IPS-15b (cell line): ENCODE measurements around the gene CCDC146.
"Not testable (repeated sequence)": the region's sequence is repeated elsewhere in the genome, so short reads cannot be mapped to it uniquely, and the experiment has no call there.

Experiments
- H3K27me3 ChIP-seq: one replicate; pipeline ENCODE4 v1.6.1; 2013; ENCODE audit warnings: low read length; ENCODE audit not compliant: control insufficient read depth, insufficient read depth
- H3K36me3 ChIP-seq: one replicate; pipeline ENCODE4 v1.6.1; 2013; ENCODE audit warnings: low read length; ENCODE audit not compliant: control insufficient read depth, insufficient read depth
- H3K4me1 ChIP-seq: one replicate; pipeline ENCODE4 v1.6.1; 2013; ENCODE audit warnings: mild to moderate bottlenecking, low read length; ENCODE audit not compliant: control insufficient read depth, insufficient read depth
- H3K4me3 ChIP-seq: one replicate; pipeline ENCODE4 v1.5.1; 2013; ENCODE audit warnings: low read depth, low read length
- H3K9ac ChIP-seq: one replicate; pipeline ENCODE4 v1.6.1; 2013; ENCODE audit warnings: low read depth, mild to moderate bottlenecking, low read length
- H3K9me3 ChIP-seq: one replicate; pipeline ENCODE4 v1.6.1; 2013; ENCODE audit warnings: mild to moderate bottlenecking, low read length; ENCODE audit not compliant: control insufficient read depth, insufficient read depth

The CCDC146 gene

DNA sequence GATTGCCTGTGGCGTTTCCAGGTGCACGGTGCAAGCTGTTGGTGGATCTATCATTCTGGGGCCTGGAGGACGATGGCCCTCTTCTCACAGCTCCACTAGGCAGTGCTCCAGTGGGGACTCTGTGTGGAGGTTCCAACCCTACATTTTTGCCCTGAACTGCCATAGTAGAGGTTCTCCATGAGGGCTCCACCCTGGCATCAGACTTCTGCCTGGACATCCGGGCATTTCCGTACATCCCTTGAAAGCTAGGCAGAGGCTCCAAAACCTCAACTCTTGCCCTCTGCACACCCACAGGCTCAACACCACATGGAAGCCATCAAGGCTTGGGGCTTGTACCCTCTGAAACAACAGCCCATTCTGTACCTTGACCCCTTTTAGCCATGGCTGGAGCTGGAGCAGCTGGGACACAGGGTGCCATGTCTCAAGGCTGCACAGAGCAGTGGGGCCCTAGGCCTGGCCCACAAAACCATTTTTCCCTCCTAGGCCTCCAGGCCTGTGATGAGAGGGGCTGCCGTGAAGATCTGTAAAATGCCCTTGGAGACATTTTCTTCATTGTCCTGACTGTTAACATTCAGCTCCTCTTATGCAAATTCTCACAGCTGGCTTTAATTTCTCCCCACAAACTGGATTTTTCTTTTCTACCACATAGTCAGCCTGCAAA lies 87.2 kb downstream of the CCDC146 start:
- no peak overlapping the region for H3K9ac ChIP-seq

DNA sequence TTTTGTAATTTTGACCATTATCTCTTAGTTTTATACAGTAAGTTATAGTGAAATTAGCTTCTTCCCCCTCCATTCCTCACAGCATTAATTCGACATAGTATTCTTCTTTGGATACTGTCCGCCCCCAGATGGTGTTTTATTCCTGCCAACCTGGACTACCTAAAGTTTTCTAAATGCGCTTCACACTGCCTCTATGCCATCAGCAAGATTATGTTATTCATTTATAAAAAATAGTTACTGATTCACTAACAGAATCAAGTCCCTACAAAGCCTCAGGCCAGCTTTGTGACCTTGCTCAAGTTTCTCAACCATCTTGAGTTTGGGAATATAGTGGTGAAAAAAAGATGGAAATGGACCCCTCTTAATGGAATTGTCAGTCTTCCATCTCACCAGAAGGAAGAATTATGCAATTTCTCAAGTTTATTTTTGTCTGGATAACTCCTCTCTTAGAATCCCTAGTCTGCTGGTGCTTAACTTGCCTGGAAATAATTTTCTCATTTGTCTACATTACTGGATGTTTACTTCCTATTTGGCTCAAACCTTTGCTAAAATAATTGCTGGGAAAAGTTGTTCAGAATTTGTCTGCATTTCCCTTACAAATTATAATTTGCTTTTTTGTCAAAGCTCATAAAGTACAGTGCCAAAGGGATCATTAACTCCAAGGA lies 93.9 kb downstream of the CCDC146 start:
- no peak overlapping the region for H3K9ac ChIP-seq
- H3K4me3 ChIP-seq: no peak overlapping the region
- H3K36me3 ChIP-seq: no peaks in the 10 kb centered on the region
- H3K4me1 ChIP-seq: no peaks in the 10 kb centered on the region
- no peaks in the 10 kb centered on the region for H3K27me3 ChIP-seq
- H3K9me3 ChIP-seq: peaks cover 2% of the 10 kb centered on the region

More for the DNA sequence above, 87.2 kb downstream of the CCDC146 start:
- H3K36me3 ChIP-seq: peaks cover 4% of the 10 kb centered on the region
- peaks cover 13% of the 10 kb centered on the region for H3K9me3 ChIP-seq
- H3K27me3 ChIP-seq: no peaks in the 10 kb centered on the region
- no peaks in the 10 kb centered on the region for H3K4me1 ChIP-seq
- H3K4me3 ChIP-seq: no peak overlapping the region

DNA sequence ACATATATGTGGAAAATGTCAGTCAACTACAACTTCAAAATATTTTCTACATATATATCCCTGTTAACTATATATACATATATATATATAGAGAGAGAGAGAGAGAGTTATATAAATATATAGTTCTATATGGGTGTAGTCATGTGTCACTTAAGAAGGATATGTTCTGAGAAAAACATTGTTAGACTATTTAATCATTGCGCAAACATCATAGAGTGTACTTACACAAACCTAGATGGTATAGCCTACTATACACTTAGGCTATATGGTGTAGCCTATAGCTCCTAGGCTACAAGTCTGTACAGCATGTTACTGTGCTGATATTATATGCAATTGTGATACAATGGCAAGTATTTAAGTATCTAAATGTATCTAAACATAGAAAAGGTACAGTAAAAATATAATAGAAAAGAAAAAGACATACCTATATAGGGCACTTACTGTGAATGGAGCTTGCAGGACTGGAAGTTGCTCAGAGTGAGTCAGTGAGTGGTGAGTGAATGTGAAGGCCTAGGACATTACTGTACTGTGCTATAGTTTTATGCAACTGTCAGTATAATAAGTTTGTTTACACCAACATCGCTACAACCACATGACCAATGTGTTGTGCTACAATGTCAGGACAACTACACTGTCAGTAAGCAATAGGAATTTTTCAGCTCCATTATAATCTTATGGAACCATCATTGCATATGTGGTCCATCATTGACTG lies 95.2 kb downstream of the CCDC146 start:
- H3K36me3 ChIP-seq: no peaks in the 10 kb centered on the region
- no peak overlapping the region for H3K4me3 ChIP-seq
- no peaks in the 10 kb centered on the region for H3K4me1 ChIP-seq
- no peaks in the 10 kb centered on the region for H3K27me3 ChIP-seq
- no peak overlapping the region for H3K9ac ChIP-seq
- peaks cover 2% of the 10 kb centered on the region for H3K9me3 ChIP-seq

DNA sequence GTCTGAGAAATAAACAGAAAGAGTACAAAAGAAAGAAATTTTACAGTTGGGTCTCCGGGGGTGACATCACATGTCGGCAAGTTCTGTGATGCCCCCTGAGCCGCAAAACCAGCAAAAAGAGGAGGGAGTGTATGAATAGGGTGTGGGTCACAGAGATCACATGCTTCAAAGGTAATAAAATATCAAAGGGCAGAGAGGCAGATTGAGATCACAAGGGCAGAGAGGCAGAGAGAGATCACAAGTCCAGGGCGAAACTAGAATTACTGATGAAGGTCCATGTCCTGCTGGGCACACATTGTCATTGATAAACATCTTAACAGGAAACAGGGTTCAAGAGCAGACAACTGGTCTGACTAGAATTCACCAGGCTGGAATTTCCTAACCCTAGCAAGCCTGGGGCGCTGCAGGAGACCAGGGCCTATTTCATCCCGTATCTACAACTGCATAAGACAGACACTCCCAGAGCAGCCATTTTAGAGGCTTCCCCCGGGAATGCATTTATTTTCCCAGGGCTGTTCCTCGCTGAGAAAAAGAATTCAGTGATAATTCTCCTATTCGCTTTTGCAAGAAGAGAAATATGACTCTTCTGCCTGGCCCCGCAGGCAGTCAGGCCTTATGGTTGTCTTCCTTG lies 97.4 kb downstream of the CCDC146 start:
- not testable (repeated sequence) for H3K27me3 ChIP-seq, H3K9ac ChIP-seq, H3K4me3 ChIP-seq, H3K9me3 ChIP-seq, H3K4me1 ChIP-seq, H3K36me3 ChIP-seq

DNA sequence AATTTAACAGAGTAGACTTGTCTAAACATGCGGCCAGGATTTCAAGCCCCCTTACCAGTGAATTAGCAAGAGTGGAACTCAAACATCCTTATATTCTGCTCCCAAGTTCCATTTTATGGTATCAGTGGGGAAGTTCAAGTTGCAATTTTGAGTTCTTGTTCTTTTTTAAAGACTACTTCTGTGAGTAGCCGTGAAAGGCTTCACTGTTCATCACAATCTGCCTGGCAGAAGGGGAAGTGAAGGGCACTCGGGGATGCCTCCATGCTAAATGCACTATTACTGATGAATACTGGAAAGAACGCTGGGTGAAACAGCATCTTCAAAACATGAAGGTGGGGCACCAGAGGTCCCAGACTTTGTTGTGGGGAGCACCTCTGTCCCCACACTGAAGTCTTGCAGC lies 99.7 kb downstream of the CCDC146 start:
- Histone ChIP-seq H3K27me3 (no peaks in the 10 kb centered on the region), H3K4me1 (no peaks in the 10 kb centered on the region), H3K36me3 (no peaks in the 10 kb centered on the region), H3K9ac (no peak overlapping the region), H3K9me3 (peaks cover 2% of the 10 kb centered on the region), H3K4me3 (no peak overlapping the region)

DNA sequence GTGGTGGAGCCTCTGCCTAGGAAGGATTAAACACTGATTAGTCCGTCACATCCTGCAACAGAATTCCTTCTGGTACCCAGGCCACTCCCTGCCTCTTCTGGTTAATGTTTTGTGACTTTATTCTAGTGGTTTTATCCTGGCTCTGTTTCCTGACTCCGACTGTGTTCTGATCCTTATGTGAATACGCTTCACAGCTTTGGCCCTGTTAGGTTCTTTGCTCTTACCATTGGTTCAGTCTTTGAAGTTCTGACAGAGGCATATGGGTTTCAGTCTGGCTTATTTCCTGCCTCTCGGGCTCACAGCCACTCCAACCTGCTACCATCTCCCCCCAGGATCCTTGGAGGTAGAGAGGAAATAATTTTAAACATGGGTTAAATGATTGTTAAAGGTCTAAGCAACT lies 100.4 kb downstream of the CCDC146 start:
- H3K4me3 ChIP-seq: no peak overlapping the region
- H3K9me3 ChIP-seq: peaks cover 2% of the 10 kb centered on the region
- no peaks in the 10 kb centered on the region for H3K36me3 ChIP-seq
- H3K9ac ChIP-seq: no peak overlapping the region
- no peaks in the 10 kb centered on the region for H3K4me1 ChIP-seq
- no peaks in the 10 kb centered on the region for H3K27me3 ChIP-seq

DNA sequence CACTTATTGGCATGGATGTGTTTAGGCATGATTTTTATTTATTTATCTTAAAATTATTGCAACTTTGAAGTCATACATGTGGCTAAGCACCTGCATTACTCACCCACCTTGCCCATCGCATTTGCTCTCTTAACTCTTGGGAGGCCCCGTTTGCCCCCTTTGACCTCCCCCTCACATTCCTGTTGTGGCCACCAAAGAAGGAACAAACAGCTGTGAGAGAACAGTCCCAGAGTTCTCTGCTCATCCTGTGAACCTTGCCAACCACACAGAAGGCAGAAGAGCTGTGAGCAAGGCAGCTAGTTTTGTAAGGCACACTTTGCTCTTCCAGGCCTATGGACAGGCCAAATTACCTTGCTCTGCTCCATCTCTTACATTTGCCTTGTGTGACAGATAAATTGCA lies 100.8 kb downstream of the CCDC146 start:
- Histone ChIP-seq H3K4me3 (no peak overlapping the region), H3K36me3 (no peaks in the 10 kb centered on the region), H3K4me1 (no peaks in the 10 kb centered on the region), H3K9ac (no peak overlapping the region), H3K9me3 (peaks cover 2% of the 10 kb centered on the region), H3K27me3 (no peaks in the 10 kb centered on the region)

DNA sequence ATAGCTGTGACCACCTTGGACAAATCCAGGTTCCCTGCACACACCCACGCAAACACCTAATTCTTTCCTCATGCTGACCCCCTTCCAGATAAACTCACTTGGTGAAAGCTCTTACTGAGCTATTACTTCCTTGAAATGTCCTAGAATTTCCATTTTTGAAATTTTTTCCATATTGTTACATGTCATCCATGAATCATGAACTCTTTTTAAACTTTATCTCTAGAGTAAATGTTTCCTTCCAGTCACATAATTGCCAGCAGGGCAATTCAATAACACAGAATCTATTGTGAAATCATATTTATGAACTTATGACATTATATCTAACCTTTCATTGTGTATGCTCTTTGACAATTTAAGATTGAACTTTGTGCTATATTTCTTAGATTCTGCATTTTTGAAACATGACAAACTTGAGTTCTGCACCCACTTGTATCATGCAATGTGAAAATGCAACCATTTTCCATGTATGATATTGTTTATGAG lies 104.0 kb downstream of the CCDC146 start:
- Histone ChIP-seq H3K4me3 (no peak overlapping the region), H3K9me3 (no peaks in the 10 kb centered on the region), H3K4me1 (no peaks in the 10 kb centered on the region), H3K36me3 (no peaks in the 10 kb centered on the region), H3K27me3 (no peaks in the 10 kb centered on the region), H3K9ac (no peak overlapping the region)

DNA sequence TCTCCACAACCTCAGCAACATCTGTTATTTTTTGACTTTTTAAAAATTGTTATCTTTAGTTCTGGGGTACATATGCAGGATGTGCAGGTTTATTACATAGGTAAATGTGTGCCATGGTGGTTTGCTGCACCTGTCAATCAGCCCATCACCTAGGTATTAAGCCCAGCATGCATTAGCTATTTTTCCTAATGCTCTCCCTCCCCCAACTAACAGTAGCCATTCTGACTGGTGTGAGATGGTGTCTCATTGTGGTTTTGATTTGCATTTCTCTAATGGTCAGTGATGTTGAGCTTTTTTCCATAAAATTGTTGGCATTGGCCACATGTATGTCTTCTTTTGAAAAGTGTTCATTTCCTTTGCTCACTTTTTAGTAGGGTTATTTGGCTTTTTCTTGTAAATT lies 106.4 kb downstream of the CCDC146 start:
- H3K4me3 ChIP-seq, H3K27me3 ChIP-seq, H3K9me3 ChIP-seq, H3K36me3 ChIP-seq, H3K4me1 ChIP-seq, H3K9ac ChIP-seq: not testable (repeated sequence)

DNA sequence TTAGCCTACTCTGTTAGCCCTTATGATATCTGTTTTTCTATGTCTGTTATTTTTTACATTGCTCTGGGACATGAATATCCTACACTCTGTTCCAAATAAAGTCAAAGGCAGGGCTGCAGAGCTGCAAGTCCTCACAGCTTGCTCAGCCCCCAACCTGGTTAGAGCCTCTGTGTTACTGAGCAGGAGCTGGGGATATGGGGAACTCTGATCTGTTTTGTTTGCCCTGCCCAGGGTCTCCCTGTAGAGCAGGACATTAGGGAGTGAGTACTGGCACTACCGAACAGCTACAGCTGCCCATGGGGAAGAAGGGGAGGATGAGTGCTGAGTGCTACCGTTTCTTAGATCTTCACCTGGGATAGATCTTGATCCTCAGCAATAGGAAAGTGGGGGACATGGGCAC lies 110.1 kb downstream of the CCDC146 start:
- no peaks in the 10 kb centered on the region for H3K27me3 ChIP-seq
- H3K4me3 ChIP-seq: no peak overlapping the region
- no peak overlapping the region for H3K9ac ChIP-seq
- no peaks in the 10 kb centered on the region for H3K36me3 ChIP-seq
- H3K4me1 ChIP-seq: peaks cover 4% of the 10 kb centered on the region
- no peaks in the 10 kb centered on the region for H3K9me3 ChIP-seq

DNA sequence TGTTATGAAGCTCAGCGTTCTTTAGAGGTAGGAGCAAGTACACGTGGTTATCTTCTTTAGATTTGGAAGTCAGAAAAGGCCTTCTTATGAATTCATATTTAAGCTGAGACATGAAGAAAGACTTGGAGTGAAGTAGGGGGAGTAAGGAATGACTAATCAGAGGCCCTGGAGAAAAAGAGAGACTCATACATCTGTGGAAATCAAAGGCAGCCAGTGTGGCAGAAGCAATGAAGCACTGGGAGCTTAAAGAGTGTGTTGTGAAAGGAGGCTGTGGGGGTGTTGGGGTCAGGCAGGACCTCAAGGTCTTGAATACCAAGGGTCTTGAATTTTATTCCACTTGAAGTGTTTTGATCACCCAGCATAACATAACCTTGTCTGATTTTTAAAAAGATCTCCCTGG lies 112.9 kb downstream of the CCDC146 start:
- Histone ChIP-seq H3K4me3 (no peak overlapping the region), H3K4me1 (peaks cover 4% of the 10 kb centered on the region), H3K36me3 (no peaks in the 10 kb centered on the region), H3K9ac (no peak overlapping the region), H3K9me3 (no peaks in the 10 kb centered on the region), H3K27me3 (no peaks in the 10 kb centered on the region)
